Adipocyte (in vitro differentiated cells): ENCODE data around the gene BCL11A.

Source experiments
- DNase-seq: peaks from one replicate; pipeline ENCODE4 v3.0.0-alpha.2; 2015; ENCODE audit warnings: low read depth
- H3K27me3 ChIP-seq: replicated peaks from 2 replicates; pipeline ENCODE4 v1.7.0; 2013; ENCODE audit warnings: mild to moderate bottlenecking, low read length, moderate library complexity; ENCODE audit not compliant: control insufficient read depth, insufficient read depth
- H3K36me3 ChIP-seq: 2 replicates; pipeline ENCODE4 v1.7.0; 2013; ENCODE audit warnings: low read length, mild to moderate bottlenecking, moderate library complexity; ENCODE audit not compliant: control insufficient read depth, insufficient read depth, severe bottlenecking
- H3K4me1 ChIP-seq: 2 replicates; pipeline ENCODE4 v1.7.0; 2013; ENCODE audit warnings: mild to moderate bottlenecking, low read length, moderate library complexity; ENCODE audit not compliant: control insufficient read depth, insufficient read depth
- H3K4me3 ChIP-seq: 2 replicates; pipeline ENCODE4 v1.7.0; 2013; ENCODE audit warnings: mild to moderate bottlenecking, low read length, moderate library complexity
- H3K9ac ChIP-seq: 2 replicates; pipeline ENCODE4 v1.7.0; 2013; ENCODE audit warnings: mild to moderate bottlenecking, low read length, moderate library complexity
- H3K9me3 ChIP-seq: 2 replicates; pipeline ENCODE4 v1.7.0; 2013; ENCODE audit warnings: mild to moderate bottlenecking, low read length, moderate library complexity; ENCODE audit not compliant: control insufficient read depth

BCL11A gene

DNA sequence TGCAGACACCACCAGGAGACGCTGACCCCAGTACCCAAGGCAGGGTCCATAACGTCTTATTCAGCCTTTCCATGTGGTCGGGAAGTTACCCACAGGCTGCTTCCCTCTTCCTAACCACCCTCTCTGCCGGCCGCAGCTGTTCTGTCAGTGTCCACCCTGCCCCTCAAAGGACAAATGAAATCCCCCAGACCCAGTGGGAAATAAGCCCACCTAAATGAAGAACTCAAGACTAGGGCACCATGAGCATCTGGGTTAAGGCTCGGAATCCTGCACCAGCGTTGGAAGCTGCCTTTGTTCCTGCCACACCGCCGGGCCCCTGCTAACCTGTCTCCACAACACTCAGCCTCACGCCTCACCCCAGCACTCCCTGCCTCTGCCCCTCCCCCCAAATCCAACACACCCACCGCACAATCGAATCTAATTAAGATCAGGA, 21.7 kb downstream of the BCL11A start:
- Histone ChIP-seq H3K27me3 (peaks cover 71% of the 10 kb centered on the region), H3K9me3 (peaks cover 3% of the 10 kb centered on the region), H3K36me3 (no peaks in the 10 kb centered on the region), H3K4me3 (no peak overlapping the region), H3K4me1 (peaks cover 10% of the 10 kb centered on the region), H3K9ac (no peak overlapping the region)
- no peak for DNase-seq

DNA sequence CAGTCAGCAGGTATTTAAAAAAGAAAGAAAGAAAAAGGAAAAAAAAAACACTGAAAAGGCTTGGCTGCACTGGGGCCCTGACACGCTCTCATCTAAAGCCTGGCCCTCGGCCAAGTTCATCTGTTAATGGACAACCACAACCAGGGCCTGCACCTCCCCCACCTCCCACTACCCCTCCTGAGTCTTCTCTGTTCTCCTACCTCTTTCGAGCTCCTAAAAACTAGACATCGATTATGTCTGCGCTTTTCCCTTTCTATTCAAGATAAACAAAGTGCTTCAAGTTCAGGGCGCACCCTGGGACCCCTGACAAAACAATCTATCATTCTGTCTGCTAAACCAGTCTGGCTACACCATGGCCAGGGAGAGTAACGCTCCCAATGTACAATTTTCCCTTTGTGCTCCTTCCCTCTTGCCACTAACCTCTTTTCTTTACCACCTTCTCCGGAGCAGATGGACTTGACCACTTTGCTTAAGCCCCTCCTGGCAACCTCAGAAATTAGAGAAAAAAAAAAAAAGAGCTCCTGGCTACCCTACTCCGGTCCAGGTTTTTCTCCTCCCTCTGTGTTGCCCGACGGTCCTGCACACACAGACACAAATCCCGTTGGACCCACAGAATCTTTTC, 22.7 kb downstream of the BCL11A start:
- no peak for DNase-seq
- Histone ChIP-seq H3K4me3 (no peak overlapping the region), H3K27me3 (peaks cover 61% of the 10 kb centered on the region), H3K4me1 (peaks cover 10% of the 10 kb centered on the region), H3K9ac (no peak overlapping the region), H3K9me3 (peaks cover 3% of the 10 kb centered on the region), H3K36me3 (no peaks in the 10 kb centered on the region)

DNA sequence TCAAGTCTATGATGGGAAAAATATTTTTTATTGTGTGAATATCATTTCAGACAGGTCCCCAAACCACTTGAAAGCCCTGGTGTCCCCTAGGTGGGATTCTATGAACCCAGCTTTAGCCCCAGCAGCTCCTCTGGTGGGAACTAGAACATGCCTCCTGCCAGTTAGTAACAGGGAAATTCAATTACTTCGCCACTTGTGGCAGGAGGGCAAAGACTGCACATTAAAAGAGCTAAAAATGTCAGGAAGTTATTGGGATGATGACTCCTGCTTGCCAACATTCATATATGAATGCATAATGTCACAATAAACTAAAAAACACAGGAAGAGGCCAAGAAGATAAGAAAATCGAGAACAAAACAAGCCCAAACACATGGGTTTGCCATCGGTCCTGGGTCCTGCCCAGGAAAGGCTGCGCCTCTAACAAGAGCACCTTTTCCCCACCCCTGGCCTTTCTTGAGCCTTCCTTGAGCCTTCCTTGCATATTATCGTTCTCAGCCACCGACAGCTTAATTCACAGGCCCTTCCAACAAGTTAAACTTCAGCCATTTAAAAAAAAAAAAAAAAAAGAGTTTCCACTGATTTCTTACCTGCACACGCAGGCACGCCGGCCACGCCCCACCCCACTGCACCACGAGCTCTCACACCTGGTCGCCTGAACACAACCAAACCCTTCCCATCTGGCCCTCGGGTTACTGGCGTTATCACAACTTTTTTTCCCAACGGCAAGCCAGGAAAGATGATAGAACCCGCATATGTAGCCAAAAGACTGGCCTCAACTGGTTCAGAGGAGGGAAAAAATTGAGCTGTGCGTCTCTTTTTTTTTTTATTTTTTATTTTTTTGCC, 23.4 kb downstream of the BCL11A start:
- H3K27me3 ChIP-seq: peaks cover 54% of the 10 kb centered on the region
- H3K4me3 ChIP-seq: no peak overlapping the region

DNA sequence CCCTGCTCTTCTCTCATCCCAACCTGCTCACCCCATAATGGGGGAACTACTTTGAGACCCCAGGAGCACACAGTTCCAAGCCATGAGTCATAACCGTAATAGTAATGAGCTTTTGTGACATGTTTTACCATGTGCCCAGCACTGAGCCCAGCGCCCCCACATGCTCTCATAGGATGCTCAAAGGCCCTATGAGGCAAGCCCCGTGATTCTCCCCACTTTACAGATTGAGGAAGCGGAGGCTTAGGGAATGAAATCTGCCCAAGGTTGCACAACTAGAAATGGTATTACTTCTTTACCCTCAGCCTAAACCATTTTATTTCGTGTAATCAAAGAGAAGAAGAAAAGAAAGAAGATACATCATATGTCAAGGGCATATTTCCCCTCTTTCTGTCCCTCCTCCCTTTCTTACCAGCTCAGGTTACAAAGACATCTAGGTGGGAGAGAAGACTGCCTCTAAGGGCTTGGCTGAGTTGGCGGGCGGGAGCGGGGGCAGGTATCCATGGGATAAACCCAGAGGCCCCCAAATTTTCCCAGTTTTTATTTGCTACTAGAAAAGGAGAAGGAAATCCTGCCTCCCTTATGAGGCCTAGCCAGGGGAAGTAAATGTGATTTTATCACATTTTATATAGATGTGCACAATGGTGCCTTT, 24.2 kb downstream of the BCL11A start:
- Histone ChIP-seq H3K27me3 (peaks cover 46% of the 10 kb centered on the region), H3K4me3 (no peak overlapping the region), H3K9ac (no peak overlapping the region), H3K4me1 (peaks cover 10% of the 10 kb centered on the region), H3K36me3 (no peaks in the 10 kb centered on the region), H3K9me3 (no peaks in the 10 kb centered on the region)
- no peak for DNase-seq

More for the DNA sequence above, 23.4 kb downstream of the BCL11A start:
- Histone ChIP-seq H3K36me3 (no peaks in the 10 kb centered on the region), H3K9me3 (no peaks in the 10 kb centered on the region), H3K4me1 (peaks cover 10% of the 10 kb centered on the region), H3K9ac (no peak overlapping the region)
- no peak for DNase-seq

DNA sequence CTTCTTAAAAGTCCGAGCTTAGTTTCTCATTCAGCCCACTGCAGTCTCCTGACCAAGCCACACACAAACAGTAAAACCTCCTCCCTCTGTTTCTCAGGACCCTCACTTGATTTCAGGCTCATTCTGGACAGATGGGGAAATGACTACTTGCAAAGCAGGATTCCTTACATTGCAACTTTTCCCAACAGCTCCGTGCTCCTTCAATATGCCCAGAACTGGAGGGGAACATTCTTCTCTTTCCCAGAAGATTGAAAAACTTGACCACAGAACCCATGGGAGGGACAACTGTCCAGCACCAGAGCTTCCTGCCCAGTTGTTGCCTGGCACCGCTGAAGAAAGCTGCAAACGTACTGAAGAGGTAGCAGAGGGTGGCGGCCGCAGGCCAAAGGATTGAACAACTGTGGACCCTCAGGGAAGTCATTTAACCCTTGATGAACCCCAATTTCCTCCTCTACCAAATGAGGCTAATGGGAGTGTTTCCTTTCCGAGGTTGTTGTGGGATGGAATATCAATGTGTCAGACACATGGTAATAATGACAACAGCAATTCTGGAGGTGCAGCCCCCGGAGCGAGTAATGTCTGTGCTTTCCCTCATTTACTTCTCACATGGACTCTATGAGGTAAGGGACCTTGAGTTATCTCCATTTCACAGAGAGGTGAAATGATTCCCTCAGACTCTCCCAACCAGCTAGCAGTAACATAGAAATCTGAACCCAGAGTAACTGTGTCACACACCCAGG, 25.0 kb downstream of the BCL11A start:
- Histone ChIP-seq H3K27me3 (peaks cover 38% of the 10 kb centered on the region), H3K9me3 (no peaks in the 10 kb centered on the region), H3K4me3 (no peak overlapping the region), H3K9ac (no peak overlapping the region), H3K36me3 (no peaks in the 10 kb centered on the region), H3K4me1 (peaks cover 10% of the 10 kb centered on the region)
- no peak for DNase-seq

DNA sequence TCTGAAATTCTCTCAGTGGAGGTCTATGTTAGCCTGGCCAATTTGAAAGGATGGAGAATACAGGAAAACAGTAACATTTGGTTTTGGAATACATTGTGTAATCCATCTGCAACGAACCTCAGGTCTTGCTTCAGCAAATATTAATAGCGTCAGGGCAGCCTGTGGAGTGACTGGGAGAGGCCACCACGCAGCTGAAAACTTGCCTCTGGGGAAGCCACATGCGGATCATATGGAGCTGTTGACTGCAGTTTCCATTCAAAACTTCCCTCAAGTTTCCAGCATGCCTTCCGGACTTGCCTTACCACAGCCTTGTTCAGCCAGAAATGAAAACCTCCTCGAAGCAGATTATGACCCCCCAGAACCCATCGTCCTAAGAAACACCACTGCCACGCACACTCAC, 25.7 kb downstream of the BCL11A start:
- Histone ChIP-seq H3K27me3 (peaks cover 31% of the 10 kb centered on the region), H3K4me1 (peaks cover 10% of the 10 kb centered on the region), H3K36me3 (no peaks in the 10 kb centered on the region), H3K9me3 (no peaks in the 10 kb centered on the region), H3K4me3 (no peak overlapping the region), H3K9ac (no peak overlapping the region)
- DNase-seq: peak; percentile 34

DNA sequence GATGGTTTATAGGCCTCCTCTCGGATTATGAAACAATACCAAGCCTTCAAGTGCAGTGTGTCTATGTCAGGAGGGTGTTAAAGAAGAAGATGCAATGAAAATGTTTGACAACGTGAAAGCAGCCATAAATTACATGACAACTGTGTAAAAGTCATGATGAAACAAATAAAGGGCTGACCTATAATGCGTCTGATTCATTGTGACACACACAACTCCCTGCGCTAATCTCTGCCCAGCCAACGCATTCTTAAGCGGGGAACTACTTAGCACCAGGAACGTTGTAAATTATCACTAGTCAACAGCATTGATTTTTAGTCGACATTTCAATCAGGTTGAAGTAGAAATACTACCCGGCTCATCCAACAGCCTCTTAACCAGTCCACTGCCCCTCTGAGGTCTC, 26.8 kb downstream of the BCL11A start:
- H3K9me3 ChIP-seq: no peaks in the 10 kb centered on the region
- H3K4me1 ChIP-seq: peaks cover 10% of the 10 kb centered on the region
- no peaks in the 10 kb centered on the region for H3K36me3 ChIP-seq
- no peak overlapping the region for H3K9ac ChIP-seq
- DNase-seq: no peak
- H3K4me3 ChIP-seq: no peak overlapping the region
- H3K27me3 ChIP-seq: peaks cover 20% of the 10 kb centered on the region

DNA sequence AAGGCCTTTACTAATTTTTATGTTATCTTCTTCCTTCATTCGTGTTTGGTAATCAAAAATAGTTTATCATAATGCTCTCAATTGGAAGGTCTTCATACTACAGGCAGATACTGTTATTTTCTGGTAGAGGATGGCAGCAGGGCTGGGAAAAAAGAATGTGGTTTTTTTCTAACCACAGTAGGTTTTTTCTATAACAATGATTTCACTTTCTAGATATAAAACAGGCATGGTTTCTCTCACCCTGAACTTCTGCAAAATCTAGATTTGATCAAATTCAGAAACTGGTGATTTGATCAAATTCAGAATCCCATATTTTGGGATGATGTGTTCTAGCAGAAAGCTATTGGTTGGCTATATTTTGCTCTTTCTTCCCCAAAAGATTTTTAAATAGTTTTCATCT, 27.6 kb downstream of the BCL11A start:
- peaks cover 15% of the 10 kb centered on the region for H3K27me3 ChIP-seq
- no peak overlapping the region for H3K4me3 ChIP-seq
- H3K9me3 ChIP-seq: no peaks in the 10 kb centered on the region
- no peak for DNase-seq
- H3K9ac ChIP-seq: no peak overlapping the region
- H3K36me3 ChIP-seq: no peaks in the 10 kb centered on the region
- peaks cover 10% of the 10 kb centered on the region for H3K4me1 ChIP-seq

DNA sequence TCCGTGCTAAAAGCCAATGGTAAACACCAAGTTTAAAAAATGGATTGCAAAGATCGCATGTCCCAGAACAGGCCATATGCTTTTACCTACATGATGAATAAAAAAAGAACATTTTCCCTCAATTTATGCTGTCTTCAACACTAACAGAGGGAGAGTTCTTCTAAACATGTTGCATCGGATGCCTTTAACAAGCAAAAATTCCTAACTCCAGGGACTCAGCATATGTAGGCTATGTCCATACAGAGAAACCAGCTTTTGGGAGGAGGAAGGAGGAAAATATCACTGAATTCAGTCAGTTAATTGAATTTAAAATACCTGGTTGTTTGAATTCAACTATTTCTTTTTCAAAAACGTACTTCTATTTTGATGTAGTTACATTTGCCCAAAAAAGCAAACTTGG, 28.6 kb downstream of the BCL11A start:
- H3K36me3 ChIP-seq: no peaks in the 10 kb centered on the region
- peaks cover 10% of the 10 kb centered on the region for H3K4me1 ChIP-seq
- no peak overlapping the region for H3K4me3 ChIP-seq
- H3K27me3 ChIP-seq: peaks cover 9% of the 10 kb centered on the region
- DNase-seq: no peak
- H3K9me3 ChIP-seq: no peaks in the 10 kb centered on the region
- no peak overlapping the region for H3K9ac ChIP-seq

DNA sequence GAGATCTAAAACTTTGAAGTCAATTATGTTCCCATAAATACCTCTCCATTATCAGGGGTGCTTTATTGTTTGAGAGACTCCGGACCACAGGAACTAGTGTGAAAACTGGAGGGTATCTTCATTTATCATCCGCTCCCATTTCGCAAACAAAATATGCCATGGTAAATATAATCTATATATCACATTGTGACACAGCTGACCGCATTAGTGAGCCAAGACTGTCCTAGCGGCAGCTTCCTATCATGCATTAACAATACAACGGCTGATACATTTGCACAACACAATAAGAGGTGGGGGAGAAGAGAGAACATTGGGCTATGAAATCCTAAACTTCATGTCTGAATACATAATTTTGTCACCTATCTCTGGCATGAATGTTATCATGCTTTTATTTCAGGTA, 29.5 kb downstream of the BCL11A start:
- no peak for DNase-seq
- Histone ChIP-seq H3K9ac (no peak overlapping the region), H3K27me3 (peaks cover under 1% of the 10 kb centered on the region), H3K9me3 (no peaks in the 10 kb centered on the region), H3K4me1 (peaks cover 10% of the 10 kb centered on the region), H3K36me3 (no peaks in the 10 kb centered on the region), H3K4me3 (no peak overlapping the region)

DNA sequence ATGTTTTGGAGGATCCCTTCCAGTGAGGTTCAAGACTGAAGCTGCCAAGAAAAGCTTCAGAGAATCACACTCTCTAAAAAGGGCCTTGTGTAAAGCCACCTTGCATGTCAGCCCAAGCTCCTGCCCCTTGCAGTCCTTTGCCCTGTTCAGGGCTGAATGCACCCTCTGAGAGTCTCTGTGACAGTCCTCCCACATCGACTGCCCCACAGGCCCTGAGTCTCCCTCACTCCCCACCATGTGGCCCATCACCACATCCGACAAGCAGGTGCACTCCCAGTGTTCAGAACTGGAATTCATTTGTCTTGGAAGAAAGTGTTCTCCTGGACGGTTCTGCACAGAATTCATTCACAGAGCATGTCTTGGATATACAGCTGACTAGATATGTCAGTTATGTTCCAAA, 31.0 kb downstream of the BCL11A start:
- no peak overlapping the region for H3K9ac ChIP-seq
- H3K4me1 ChIP-seq: peaks cover 2% of the 10 kb centered on the region

More for the DNA sequence above, 31.0 kb downstream of the BCL11A start:
- H3K9me3 ChIP-seq: no peaks in the 10 kb centered on the region
- H3K36me3 ChIP-seq: no peaks in the 10 kb centered on the region
- H3K4me3 ChIP-seq: no peak overlapping the region
- H3K27me3 ChIP-seq: no peaks in the 10 kb centered on the region
- no peak for DNase-seq
